HL-60/S4 (cell line): Measurements from ENCODE around the gene STH.
"Not testable (repeated sequence)": the region's sequence is repeated elsewhere in the genome, so short reads cannot be mapped to it uniquely, and the experiment has no call there.

Experiments used
- in situ Hi-C: fragments of 300-500 bp; cut with MboI; formaldehyde crosslinking; loops from 2 replicates; pipeline ENCODE4 v1.14.3; 2022; ENCODE audit warnings: low sequenced_read_pairs

The STH gene

GRCh38 chr17:45998987-45999899, at the start of gene STH:
Gene STH (plus strand): TSS chr17:45999250. CDS start chr17:45999280, 30 bp downstream.
- in situ Hi-C loops = no loop called here

- in situ Hi-C loops = no loop called here
These were observed 49.2 kb upstream of the STH start for GRCh38 chr17:45949755-45950320.

GRCh38 chr17:45950888-45951287, 48.2 kb upstream of the STH start:
- in situ Hi-C loops = no loop called here

- in situ Hi-C loops = no loop called here
These were observed 47.6 kb upstream of the STH start for GRCh38 chr17:45951403-45951802.

GRCh38 chr17:45951941-45952340, 47.1 kb upstream of the STH start:
- in situ Hi-C loops = no loop called here

- in situ Hi-C loops = no loop called here
These were observed 46.2 kb upstream of the STH start for GRCh38 chr17:45952814-45953320.

- in situ Hi-C loops = no loop called here
These were observed 45.5 kb upstream of the STH start for GRCh38 chr17:45953561-45953960.

- in situ Hi-C loops = no loop called here
These were observed 44.1 kb upstream of the STH start for GRCh38 chr17:45954914-45955313.

GRCh38 chr17:45955326-45955725, 43.7 kb upstream of the STH start:
- in situ Hi-C loops = no loop called here

- in situ Hi-C loops = no loop called here
These were observed 43.0 kb upstream of the STH start for GRCh38 chr17:45956090-45956489.

- in situ Hi-C loops = not testable (repeated sequence)
These were observed 42.3 kb upstream of the STH start for GRCh38 chr17:45956746-45957145.

- in situ Hi-C loops = no loop called here
These were observed 40.7 kb upstream of the STH start for GRCh38 chr17:45958307-45958706.

GRCh38 chr17:45958994-45959665, 39.9 kb upstream of the STH start:
- in situ Hi-C loops = no loop called here

GRCh38 chr17:45960311-45960710, 38.7 kb upstream of the STH start:
- in situ Hi-C loops = no loop called here

GRCh38 chr17:45961206-45961605, 37.8 kb upstream of the STH start:
- in situ Hi-C loops = no loop called here

- in situ Hi-C loops = no loop called here
These were observed 36.7 kb upstream of the STH start for GRCh38 chr17:45962221-45962972.

- in situ Hi-C loops = no loop called here
These were observed 35.8 kb upstream of the STH start for GRCh38 chr17:45963283-45963682.

GRCh38 chr17:45963889-45964288, 35.2 kb upstream of the STH start:
- in situ Hi-C loops = no loop called here

GRCh38 chr17:45964634-45965033, 34.4 kb upstream of the STH start:
- in situ Hi-C loops = no loop called here

- in situ Hi-C loops = no loop called here
These were observed 33.2 kb upstream of the STH start for GRCh38 chr17:45965812-45966211.
